AML-193 (cell line): ENCODE results near the gene AUTS2.

ENCODE experiments used
- DNase-seq, 2 experiments: peaks; one replicate each; lab custom pipeline; 2025; lab: John Stamatoyannopoulos, UW

The AUTS2 gene

GRCh38 chr7:70598976-70599375, 1000.7 kb downstream of the AUTS2 start:
- no peak for DNase-seq

GRCh38 chr7:70599446-70600190, 1001.3 kb downstream of the AUTS2 start:
- no peak for DNase-seq

DNA sequence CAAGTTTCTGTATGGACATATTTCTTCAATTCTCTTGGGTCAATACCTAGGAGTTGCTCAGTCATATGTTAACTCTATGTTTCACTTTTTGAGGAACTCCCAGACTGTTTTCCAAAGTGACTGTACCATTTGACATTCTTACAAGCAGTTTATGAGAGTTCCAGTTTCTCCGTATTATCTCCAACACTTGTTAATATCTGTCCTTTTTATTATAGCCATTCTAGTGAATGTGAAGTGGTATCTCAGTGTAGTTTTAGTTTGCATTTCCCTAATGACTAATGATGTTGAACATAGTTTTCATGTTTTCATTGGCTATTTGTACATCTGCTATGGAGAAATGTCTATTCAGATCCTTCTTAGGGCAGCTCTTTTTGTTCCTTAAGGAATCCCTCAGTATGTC, 1002.7 kb downstream of the AUTS2 start:
- DNase-seq: no peak

- DNase-seq: no peak
Observed at GRCh38 chr7:70602117-70602516, 1003.8 kb downstream of the AUTS2 start.

DNA sequence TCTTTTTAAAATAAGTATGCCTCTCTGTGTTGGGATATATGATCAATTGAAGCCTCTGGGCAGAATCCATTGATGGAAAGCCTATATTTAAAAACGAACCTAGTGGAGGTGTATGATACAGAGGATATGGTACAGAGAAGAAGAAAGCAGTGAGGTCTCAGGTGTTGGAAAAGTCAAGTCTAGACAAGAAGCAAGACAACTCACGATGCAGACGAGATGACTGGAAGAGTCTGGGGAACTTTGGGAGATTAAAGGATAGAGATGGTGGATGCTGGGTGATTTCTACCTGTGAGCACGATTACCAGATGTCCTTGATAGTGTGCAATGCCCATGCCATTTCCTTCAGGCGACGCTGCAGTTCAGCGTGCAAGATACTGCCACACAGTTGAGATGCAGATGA, 1009.0 kb downstream of the AUTS2 start:
- no peak for DNase-seq

DNA sequence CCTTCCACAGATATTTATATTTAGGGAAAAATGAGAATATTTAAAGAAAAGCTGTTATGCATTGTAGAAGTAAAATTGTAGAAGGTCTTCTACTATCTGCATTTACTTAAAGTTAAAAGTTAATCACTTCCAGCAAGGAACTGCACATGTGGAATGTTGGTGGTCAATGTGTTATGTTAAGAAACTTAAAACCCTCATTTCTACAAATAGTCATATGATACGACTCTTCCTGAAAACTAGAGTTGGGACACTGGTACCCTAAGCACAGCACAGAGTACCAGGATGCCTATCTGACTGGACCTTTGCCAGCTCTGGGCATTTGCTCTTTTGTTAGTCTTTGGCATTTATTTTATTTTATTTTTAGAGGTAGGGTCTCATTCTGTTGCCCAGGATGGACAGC, 1009.5 kb downstream of the AUTS2 start:
- DNase-seq: no peak

GRCh38 chr7:70608229-70608628, 1010.0 kb downstream of the AUTS2 start:
- DNase-seq: no peak

- DNase-seq: no peak
Observed at GRCh38 chr7:70612811-70613210, 1014.5 kb downstream of the AUTS2 start.

GRCh38 chr7:70614237-70615045, 1016.2 kb downstream of the AUTS2 start:
- no peak for DNase-seq

GRCh38 chr7:70615066-70615606, 1016.9 kb downstream of the AUTS2 start:
- no peak for DNase-seq

DNA sequence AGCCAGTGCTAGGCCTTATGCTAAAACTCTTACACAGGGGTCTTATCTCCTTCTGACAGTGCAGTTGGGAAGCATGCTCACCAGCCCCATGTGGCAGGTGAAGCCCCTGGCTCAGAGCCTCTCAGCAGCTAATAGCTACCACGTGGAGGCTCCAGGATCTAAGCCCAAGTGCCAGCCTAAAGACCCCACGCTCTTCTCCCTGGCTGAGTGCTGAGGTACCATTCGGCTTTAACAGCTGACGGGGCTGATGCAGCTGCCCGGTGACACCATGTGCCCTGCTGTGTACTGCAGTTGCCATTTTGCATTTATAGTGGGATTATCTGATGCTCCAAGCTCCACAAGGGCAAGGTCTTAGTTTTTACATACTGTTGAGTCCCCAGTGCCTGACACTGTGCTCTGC, 1017.9 kb downstream of the AUTS2 start:
- DNase-seq: no peak

DNA sequence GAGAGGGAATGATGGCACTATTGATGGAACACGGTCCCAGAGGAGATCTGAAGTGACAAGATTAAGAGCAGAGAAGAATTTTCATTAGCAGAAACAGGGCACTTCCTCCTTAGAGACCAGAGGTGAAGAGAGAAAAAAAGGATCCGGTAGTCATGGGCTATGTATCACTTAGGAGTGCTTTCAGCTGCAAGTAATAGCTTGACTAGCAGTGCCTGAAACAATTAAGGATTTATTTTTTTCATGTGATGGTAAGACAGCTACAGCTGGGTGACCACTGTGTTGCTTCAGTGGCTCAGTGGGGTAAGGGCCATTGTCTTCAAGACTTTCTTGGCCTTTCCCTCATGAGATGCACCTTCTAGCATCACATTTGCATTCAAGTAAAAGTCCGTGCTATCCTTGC, 1018.5 kb downstream of the AUTS2 start:
- no peak for DNase-seq

- DNase-seq: no peak
Observed at GRCh38 chr7:70618020-70618551, 1019.8 kb downstream of the AUTS2 start.

DNA sequence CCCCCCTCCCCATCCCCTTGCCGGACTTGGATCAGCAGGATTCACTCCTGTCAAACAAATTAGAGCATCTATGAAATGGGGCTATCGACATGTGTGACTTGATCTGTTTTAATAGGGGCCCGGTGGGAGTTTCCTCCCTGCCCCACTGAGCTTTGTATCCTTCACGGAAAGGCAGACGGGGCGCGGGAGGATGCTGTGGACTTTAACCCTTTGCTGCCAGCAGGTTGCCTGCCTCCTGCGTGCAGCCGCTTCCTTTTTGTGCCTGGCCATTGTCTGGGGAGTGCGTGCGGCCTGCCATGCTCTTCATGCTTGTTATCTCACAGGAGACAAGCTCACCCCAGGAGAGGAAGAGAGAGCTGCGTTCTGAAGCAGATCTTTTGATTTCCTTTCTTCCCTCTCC, 1020.9 kb downstream of the AUTS2 start:
- no peak for DNase-seq

DNA sequence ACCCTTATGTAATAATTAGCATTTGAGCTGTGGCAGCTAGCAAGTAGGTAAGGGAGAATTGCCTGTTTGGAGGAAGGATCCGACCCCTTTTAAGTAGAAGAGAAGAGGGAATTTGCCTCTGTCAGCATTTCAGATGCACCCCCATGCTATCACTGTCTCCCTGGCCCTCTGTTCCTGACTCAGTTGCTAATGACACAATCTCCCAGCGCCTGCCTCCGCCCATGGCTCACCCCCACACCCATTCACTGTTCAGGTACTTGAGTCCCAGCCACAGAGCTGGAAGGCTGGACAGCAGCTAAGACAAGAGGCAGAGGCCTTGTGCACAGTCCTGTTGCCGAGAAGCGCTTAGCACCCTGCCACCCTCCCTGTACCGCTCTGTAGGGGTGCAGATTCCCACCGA, 1021.4 kb downstream of the AUTS2 start:
- DNase-seq: no peak

DNA sequence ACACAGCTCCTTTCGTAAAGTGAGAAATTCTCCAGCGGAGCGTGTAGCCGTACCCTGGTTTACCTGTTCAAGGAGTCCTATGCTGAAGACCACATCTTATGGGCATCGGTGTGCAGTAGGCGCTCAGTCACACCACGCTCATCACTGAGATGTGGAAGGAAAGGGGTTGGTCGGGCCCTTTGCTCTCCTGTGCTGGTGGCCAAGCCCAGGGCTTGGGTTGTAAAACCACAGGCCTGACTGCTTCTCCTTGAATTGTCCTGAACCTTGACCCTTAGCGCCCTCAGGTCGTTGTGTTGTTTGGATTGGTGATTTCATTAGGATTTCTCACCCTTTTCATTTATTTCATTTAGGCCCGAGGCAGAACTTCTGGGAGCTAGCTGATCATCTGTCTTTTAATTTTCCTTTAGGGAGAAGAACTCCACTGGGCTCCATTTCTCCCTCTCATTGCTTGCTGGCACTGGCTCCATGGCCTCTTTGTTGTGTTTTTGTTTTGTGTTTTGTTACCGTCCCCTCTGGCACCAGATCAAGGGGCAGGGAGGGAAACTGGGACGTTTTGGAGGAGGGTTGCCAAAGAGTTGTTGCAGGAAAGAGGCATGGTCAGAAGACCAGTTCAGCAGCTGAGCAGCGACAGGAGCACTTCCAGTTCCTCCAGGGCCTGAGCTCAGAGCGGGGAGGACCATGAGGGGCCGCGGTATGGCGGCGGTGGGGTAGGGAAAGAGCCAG, 1022.2 kb downstream of the AUTS2 start:
- no peak for DNase-seq

GRCh38 chr7:70621954-70622600, 1023.8 kb downstream of the AUTS2 start:
- DNase-seq: no peak

GRCh38 chr7:70622936-70623335, 1024.7 kb downstream of the AUTS2 start:
- no peak for DNase-seq

DNA sequence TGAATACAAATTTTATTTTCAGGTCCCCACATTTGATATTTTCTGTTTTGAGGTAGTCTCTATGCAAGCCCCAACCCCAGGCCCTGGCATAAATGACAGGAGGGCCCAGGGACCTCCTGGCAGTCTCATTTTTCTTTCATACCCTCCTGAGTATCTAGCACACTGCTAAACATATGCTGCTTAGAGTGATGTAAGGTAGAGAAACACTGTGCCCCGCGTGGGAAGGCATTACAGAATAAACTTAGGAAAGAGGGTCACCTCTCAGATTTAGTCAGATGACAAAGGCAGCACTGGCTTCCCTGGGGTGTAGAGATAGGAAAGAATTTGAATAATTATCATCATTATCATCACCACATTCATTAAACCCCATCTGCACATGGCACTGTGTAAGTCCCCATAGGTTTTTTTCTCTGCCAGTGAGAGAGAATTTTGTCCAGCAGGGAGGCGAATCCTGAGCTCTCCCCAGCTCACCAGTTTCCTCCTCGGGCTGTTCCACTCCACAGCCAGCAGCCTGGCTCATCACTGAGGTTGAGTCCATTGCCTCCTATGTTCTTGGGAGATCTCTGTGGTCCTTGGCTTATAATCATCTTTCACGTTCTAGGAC, 1026.3 kb downstream of the AUTS2 start:
- no peak for DNase-seq

- DNase-seq: no peak
Observed at GRCh38 chr7:70627461-70627860, 1029.2 kb downstream of the AUTS2 start.

DNA sequence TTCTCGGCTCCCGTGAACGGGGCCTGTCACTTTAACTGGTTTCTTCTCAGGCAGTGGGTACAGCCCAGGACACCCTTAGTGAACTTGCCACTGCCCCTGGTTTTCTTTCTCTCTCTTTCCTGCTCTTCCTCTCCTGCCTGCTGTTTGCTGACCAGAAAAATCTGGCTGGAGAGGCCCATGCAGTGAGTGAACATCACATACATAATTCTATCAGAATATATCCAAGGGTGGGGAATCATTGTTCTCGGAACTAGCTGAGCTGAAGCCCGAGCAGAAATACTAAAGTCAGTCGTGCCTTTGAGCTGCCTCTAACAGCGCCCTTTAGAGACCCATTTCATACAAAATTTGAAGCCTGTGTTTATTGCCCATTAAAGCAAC, 1032.2 kb downstream of the AUTS2 start:
- no peak for DNase-seq
